Measurements from ENCODE around the gene DDIT4.
A peak's percentile ranks its signal among the peaks of the same experiment; 100 is the strongest.

DDIT4 gene

DNA sequence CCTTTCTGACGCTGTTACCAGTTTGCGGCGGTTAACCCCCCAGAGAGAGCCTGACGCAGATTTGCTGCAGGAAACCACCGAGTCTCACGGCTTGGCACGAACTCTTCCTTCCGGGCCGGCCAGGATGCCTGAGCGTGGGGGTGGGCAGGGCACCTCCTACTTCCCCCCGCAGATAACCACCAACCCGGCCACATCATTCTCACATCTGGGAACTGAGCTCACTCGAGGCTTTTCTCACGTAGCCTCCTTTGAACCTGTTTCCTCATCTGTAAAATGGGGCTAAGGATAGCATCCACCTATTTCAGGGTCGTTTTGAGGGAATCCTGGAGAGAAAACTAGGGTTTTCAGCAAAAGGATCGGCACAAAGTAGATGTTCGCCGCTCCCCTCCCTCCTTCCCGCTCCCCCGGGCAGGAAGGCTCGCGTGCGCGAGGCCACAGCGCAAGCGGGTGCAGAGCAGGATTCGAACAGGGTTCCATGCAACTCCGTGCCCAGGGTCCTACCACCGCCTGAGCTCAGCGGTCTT, 23.6 kb downstream of the DDIT4 start:
- peak overlapping the region; percentile 19 for H3K4me3 ChIP-seq (replicated peaks; ENCODE audit: insufficient read depth, low read length)
- H3K27me3 ChIP-seq (ENCODE audit: insufficient read depth, poor library complexity, severe bottlenecking), result no peaks in the 10 kb centered on the region
- peak overlapping the region; percentile 59 for H3K27ac ChIP-seq (replicated peaks)
- DNase-seq (ENCODE audit: low read depth in 1 of 2, low spot score in 1 of 2), result peak; percentile 87 to 97
- TF ChIP-seq, protein P1, sequence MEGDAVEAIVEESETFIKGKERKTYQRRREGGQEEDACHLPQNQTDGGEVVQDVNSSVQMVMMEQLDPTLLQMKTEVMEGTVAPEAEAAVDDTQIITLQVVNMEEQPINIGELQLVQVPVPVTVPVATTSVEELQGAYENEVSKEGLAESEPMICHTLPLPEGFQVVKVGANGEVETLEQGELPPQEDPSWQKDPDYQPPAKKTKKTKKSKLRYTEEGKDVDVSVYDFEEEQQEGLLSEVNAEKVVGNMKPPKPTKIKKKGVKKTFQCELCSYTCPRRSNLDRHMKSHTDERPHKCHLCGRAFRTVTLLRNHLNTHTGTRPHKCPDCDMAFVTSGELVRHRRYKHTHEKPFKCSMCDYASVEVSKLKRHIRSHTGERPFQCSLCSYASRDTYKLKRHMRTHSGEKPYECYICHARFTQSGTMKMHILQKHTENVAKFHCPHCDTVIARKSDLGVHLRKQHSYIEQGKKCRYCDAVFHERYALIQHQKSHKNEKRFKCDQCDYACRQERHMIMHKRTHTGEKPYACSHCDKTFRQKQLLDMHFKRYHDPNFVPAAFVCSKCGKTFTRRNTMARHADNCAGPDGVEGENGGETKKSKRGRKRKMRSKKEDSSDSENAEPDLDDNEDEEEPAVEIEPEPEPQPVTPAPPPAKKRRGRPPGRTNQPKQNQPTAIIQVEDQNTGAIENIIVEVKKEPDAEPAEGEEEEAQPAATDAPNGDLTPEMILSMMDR (IDR thresholded peaks at IDR 0.05; ENCODE audit: insufficient read depth, low read length), result no peak
- TF ChIP-seq POLR2AphosphoS5 (IDR thresholded peaks at IDR 0.05; ENCODE audit: low read depth) (peak; percentile 98), SPI1 (IDR thresholded peaks at IDR 0.05; ENCODE audit: borderline replicate concordance, low read depth) (peak; percentile 76; the same call in 1 of the 2 replicates), GABPA (IDR thresholded peaks at IDR 0.05; ENCODE audit: low read depth) (peak; percentile 66; the same call in 1 of the 2 replicates)
- TF ChIP-seq, protein P2, sequence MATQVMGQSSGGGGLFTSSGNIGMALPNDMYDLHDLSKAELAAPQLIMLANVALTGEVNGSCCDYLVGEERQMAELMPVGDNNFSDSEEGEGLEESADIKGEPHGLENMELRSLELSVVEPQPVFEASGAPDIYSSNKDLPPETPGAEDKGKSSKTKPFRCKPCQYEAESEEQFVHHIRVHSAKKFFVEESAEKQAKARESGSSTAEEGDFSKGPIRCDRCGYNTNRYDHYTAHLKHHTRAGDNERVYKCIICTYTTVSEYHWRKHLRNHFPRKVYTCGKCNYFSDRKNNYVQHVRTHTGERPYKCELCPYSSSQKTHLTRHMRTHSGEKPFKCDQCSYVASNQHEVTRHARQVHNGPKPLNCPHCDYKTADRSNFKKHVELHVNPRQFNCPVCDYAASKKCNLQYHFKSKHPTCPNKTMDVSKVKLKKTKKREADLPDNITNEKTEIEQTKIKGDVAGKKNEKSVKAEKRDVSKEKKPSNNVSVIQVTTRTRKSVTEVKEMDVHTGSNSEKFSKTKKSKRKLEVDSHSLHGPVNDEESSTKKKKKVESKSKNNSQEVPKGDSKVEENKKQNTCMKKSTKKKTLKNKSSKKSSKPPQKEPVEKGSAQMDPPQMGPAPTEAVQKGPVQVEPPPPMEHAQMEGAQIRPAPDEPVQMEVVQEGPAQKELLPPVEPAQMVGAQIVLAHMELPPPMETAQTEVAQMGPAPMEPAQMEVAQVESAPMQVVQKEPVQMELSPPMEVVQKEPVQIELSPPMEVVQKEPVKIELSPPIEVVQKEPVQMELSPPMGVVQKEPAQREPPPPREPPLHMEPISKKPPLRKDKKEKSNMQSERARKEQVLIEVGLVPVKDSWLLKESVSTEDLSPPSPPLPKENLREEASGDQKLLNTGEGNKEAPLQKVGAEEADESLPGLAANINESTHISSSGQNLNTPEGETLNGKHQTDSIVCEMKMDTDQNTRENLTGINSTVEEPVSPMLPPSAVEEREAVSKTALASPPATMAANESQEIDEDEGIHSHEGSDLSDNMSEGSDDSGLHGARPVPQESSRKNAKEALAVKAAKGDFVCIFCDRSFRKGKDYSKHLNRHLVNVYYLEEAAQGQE (IDR thresholded peaks at IDR 0.05; ENCODE audit: insufficient replicate concordance, low read depth), result no peak

DNA sequence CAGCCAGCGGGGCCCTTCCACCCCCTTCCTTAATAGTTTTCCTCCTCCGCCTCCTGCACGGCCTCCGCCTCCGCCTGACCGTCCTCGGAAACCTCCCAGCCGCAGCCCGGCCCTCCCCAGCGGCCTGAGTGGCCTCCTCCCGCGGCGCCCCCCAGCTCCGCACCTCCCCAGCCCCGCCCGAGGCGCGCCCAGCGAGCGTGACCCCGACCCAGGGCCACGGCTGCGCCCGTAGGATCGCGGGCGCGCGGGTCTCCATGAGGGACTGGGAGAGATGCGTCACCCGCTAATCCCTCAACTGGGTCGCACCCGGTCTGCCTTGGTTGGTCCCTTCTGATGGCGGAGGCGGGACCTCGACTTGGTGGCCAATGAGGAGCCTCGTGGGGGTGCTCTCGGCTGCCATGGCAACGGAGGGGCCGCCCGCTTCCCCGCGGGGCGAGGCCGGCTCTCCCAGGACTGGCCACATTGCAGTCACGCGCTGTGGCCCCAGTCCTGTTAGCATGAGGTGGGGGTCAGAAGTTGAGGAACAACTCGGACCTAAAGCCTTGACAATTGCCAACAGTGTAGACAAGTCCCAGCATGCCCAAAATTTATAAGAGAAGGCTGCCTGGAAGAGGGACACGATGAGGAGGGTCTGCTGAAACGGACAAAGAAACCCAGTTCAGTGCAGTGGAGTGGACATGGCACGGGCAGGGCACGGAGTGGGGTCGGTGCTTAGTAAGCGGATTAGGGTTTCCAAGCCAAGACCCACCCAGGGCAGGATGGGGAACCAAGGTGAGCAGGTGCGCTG, 24.3 kb downstream of the DDIT4 start:
- Histone ChIP-seq H3K27ac (replicated peaks) (no peak overlapping the region), H3K27me3 (ENCODE audit: insufficient read depth, poor library complexity, severe bottlenecking) (no peaks in the 10 kb centered on the region), H3K4me3 (replicated peaks; ENCODE audit: insufficient read depth, low read length) (peak overlapping the region; percentile 19)
- TF ChIP-seq SPI1 (IDR thresholded peaks at IDR 0.05; ENCODE audit: borderline replicate concordance, low read depth) (no peak), GABPA (IDR thresholded peaks at IDR 0.05; ENCODE audit: low read depth) (no peak), POLR2AphosphoS5 (IDR thresholded peaks at IDR 0.05; ENCODE audit: low read depth) (no peak)
- TF ChIP-seq, protein P1 (IDR thresholded peaks at IDR 0.05; ENCODE audit: insufficient read depth, low read length), result no peak
- TF ChIP-seq, protein P2 (IDR thresholded peaks at IDR 0.05; ENCODE audit: insufficient replicate concordance, low read depth), result no peak
- peak in 1 of 2 experiments; percentile 85 for DNase-seq (ENCODE audit: low read depth in 1 of 2, low spot score in 1 of 2)

DNA sequence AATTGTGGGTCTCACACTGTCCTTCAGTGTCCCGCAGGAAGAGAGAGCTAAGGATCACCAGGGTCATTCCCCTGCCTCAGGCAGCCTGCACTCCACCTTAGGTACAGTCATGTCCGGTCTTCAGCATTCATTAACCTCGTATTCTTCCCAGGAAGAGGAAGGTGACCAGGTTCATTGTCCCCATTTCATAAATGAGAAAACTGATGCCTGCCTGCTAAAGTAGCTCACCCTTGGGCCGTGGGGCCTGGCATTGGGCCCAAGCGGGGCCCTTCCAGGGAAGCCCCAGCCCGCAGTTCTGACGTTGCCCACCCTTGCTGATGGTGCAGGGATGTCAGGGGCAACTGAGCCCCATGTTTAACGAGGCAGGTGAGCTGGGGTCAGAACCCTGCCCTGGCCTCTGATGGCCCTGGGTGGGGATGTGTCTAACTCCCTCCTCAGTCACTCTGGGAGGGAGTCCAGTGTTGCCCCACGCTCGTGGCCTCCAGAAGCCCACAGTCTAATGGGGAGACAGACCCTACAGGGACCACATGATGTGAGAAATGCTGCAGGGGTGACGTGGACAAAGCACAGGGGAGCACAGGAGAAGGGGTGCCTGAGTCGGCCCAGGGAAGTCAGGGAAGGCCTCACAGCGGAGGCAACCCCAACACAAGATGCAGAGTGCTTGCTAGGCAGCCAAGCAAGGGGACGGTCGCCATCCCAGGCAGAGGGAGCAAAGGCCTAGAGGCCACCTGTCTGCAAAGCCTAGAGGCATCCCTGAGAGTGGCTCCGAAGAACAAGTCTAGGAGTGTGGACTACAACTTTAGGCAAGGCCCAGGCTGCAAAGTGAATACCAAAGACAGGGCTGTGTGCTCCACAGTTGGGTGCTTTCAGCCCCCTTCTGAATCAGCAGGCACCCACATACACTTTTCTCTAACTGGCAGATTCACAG, 25.1 kb downstream of the DDIT4 start:
- no peaks in the 10 kb centered on the region for H3K27me3 ChIP-seq (ENCODE audit: insufficient read depth, poor library complexity, severe bottlenecking)
- H3K27ac ChIP-seq (replicated peaks), result no peak overlapping the region
- no peak overlapping the region for H3K4me3 ChIP-seq (replicated peaks; ENCODE audit: insufficient read depth, low read length)
- DNase-seq (ENCODE audit: low read depth in 1 of 2, low spot score in 1 of 2), result no peak
- TF ChIP-seq, protein P1 (IDR thresholded peaks at IDR 0.05; ENCODE audit: insufficient read depth, low read length), result no peak
- TF ChIP-seq POLR2AphosphoS5 (IDR thresholded peaks at IDR 0.05; ENCODE audit: low read depth) (no peak), GABPA (IDR thresholded peaks at IDR 0.05; ENCODE audit: low read depth) (no peak), SPI1 (IDR thresholded peaks at IDR 0.05; ENCODE audit: borderline replicate concordance, low read depth) (no peak)
- TF ChIP-seq, protein P2 (IDR thresholded peaks at IDR 0.05; ENCODE audit: insufficient replicate concordance, low read depth), result no peak

Measured in HL-60 (cell line).